Erythroblast (primary cell): ENCODE results near the gene DSCAM.

Experiments used
- DNase-seq, 2 experiments: peaks; one replicate each; lab custom pipeline; 2025; lab: John Stamatoyannopoulos, UW
- GATA1 ChIP-seq: IDR thresholded peaks from 2 replicates; pipeline ENCODE4 v1.6.1; 2011; ENCODE audit warnings: low read depth, mild to moderate bottlenecking, control low read depth, low read length, moderate library complexity
- POLR2A ChIP-seq: IDR thresholded peaks from 2 replicates; pipeline ENCODE4 v1.6.1; 2011; ENCODE audit warnings: mild to moderate bottlenecking, low read length

DSCAM gene

DNA sequence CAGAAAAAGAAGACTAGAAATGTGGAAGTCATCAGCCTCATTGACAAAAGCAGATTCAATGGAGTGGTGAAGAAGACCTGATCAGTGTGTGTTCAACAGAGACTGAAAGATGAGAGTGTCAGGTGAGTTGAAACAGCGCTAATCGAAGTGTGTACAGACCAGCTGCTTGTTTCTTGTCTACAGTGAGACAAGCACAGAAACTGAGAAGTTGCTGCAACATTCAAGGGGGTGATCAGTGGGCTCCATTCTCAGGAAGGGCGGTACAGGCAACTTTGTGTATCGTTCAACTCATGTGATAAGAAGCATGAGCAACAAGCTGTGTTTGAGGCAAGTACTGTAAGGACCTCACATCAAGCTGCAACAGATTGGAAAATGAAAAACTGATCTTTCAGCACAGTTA is 19.4 kb downstream of the DSCAM start:
- DNase-seq, result no peak
- TF ChIP-seq POLR2A (no peak), GATA1 (no peak)

DNA sequence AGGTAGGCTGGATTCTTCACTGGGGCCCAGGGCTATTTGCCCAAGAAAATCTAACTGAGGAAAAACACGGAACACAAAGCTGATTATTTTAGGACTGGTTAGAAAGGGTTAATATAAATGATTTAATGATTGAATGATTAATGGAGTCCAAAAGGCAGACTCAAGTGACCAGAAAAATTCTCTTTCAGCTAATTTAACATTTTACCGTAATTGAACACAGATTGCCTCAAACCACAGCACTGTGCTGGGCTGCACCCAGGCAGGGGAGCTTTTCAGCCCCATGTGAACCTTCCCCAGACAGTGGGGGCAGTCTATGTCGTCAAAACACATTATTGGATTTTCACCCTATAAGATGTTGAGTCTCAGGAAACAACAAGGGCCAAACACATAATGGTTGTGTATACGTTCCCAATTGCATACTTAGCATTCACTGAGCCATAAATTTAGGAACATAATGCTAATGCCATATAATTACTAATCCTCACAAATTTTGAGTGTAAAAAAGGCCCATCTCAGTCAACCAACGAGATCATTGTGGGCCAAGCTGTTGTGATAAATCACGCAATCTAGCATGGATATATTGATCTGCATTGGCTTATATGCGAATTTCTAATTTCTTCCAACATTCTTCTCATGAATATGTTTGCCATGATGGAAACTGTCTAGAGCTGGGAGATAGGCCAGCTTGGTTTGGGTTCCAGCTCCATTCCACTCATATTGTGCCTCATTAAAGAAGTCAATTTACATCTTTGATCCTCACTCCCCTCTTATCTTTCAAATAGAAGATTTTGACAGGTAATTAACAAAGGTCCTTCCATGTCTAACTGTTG is 27.7 kb downstream of the DSCAM start:
- no peak for DNase-seq
- TF ChIP-seq GATA1 (no peak), POLR2A (no peak)

- TF ChIP-seq POLR2A (no peak), GATA1 (no peak)
- DNase-seq, result no peak
Measured at GRCh38 chr21:40813918-40814317, 33.0 kb downstream of the DSCAM start.

- TF ChIP-seq GATA1, result no peak
- no peak for TF ChIP-seq POLR2A
- no peak for DNase-seq
Measured at GRCh38 chr21:40809673-40810197, 37.2 kb downstream of the DSCAM start.

DNA sequence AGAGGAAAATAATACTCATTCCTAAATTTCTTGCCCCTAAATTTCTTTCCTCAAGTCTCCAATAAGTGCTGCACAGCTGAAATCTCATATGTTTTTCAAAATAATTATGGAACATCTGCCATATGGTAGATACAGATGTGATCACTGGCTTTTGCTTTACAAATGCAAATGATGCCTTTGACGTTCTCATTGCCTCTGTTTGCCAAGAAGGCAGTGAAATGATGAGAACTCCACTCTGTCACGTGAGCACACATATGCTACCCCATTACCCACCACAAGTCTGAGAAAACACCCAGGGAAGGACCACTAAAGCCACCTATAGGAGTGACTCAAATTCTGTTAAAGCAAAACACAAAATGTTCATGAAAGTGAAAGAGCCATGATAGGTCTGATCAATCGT is 43.9 kb downstream of the DSCAM start:
- DNase-seq, result no peak
- TF ChIP-seq GATA1 (no peak), POLR2A (no peak)

DNA sequence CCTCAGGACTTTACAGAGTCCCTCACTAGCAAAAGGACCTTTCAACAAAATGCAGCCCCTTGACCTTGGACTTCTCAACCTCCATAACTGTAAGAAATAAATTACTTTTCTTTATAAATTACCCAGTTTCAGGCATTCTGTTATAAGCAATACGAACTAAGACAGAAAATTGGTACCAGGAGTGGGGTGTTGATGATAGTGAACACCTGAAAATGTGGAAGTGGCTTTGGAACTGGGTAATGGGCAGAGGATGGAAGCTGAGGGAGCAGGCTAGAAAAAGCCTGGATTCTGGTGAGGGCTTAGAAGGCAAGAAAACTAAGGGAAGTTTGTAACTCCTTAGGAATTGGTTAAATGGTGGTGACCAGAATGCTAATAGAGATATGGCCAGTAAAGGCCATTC is 46.8 kb downstream of the DSCAM start:
- TF ChIP-seq POLR2A, result no peak
- no peak for TF ChIP-seq GATA1
- no peak for DNase-seq

DNA sequence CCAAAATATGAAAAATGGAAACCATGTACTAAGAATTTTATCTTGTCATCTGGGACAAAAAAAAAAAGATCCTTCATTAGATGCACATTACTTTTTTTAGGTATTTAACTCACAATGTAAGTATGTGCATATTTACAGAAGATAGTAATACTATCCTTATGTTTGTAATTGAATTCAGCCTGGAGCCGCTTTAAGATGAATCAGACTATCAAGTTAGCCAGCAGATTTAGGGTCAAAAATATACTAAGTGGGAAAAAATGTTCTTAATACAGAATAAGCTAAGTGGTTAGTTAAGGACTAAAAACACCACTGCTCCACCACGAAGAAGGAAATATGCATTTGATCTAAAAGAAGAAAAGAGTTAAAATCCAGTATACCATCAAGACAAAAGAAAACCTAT is 49.1 kb downstream of the DSCAM start:
- DNase-seq, result no peak
- no peak for TF ChIP-seq POLR2A

- no peak for DNase-seq
- TF ChIP-seq POLR2A, result no peak
- no peak for TF ChIP-seq GATA1
Measured at GRCh38 chr21:40797410-40797809, 49.5 kb downstream of the DSCAM start.

- no peak for TF ChIP-seq GATA1
- no peak for TF ChIP-seq POLR2A
- DNase-seq, result no peak
Measured at GRCh38 chr21:40796464-40796863, 50.5 kb downstream of the DSCAM start.

DNA sequence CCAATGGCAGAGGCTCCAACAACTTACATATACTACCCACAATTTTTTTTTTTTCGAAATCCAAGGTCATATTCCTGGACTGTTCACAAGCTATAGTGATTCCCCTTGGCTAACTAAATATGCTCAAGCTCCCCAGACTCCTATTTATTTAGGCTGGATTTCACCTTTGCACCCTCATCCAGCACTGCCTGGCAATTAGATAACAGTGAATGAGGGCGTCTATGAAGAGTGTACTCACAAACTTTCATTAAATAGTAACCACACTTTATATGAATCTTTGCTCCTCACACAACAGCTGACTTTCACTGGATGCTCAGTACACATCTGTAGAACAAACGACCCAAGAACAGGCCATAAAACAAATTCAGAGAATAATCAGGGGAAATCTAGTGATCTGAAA is 51.6 kb downstream of the DSCAM start:
- no peak for DNase-seq
- no peak for TF ChIP-seq GATA1
- TF ChIP-seq POLR2A, result no peak

- TF ChIP-seq GATA1 (no peak), POLR2A (no peak)
- DNase-seq, result no peak
Measured at GRCh38 chr21:40792691-40793456, 54.1 kb downstream of the DSCAM start.

GRCh38 chr21:40788635-40789034 is 58.3 kb downstream of the DSCAM start:
- TF ChIP-seq POLR2A (no peak), GATA1 (no peak)
- no peak for DNase-seq

- no peak for DNase-seq
- no peak for TF ChIP-seq GATA1
- TF ChIP-seq POLR2A, result no peak
Measured at GRCh38 chr21:40783404-40783803, 63.6 kb downstream of the DSCAM start.

DNA sequence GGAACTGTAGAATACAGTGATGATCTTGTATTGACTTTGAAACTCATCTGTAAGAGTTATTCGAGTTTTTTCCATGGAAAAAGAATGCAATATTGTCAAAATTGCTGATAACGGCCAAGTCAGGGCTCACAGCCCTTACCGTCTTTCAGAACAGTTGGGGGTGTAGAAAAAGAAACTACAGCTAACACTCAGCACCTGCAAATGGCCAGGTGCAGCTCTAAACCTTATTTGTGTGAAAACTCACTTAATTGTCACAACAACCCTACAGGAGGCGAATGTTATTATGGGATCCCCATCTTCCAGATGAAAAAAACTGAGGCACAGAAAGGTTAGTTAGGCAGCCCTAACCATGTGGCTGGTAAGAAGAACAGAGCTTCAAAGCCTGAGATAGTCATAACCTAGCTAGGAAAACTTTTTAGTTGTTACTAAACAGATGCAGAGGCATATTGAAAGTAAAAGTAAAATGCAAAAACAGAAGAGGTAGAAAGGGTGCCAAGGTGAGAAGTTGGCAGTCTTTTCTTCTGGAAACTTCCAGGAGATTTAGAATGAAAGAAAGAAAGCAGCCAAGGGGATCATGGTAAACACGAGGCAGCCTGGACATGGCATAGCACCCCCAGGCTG is 76.4 kb downstream of the DSCAM start:
- TF ChIP-seq POLR2A (no peak), GATA1 (no peak)
- DNase-seq, result no peak

- no peak for TF ChIP-seq POLR2A
- TF ChIP-seq GATA1, result no peak
- DNase-seq, result no peak
Measured at GRCh38 chr21:40769231-40769630, 77.7 kb downstream of the DSCAM start.
